ENCODE measurements around the gene SMG6.
A peak's percentile ranks its signal among the peaks of the same experiment; 100 is the strongest.
"Not testable (repeated sequence)": the region's sequence is repeated elsewhere in the genome, so short reads cannot be mapped to it uniquely, and the experiment has no call there.

SMG6 gene

GRCh38 chr17:2174468-2175293 is 128.9 kb downstream of the SMG6 start:
- no peak for TF ChIP-seq CTCF (IDR thresholded peaks at IDR 0.05; ENCODE audit: control extremely low read depth, extremely low read depth, low read depth, missing control alignments)
- DNase-seq (ENCODE audit: extremely low spot score): no peak
- ChIA-PET CTCF (no interaction called here), POLR2A (no interaction called here)

GRCh38 chr17:2174014-2174413 is 129.6 kb downstream of the SMG6 start:
- ChIA-PET POLR2A (no interaction called here), CTCF (no interaction called here)
- no peak for TF ChIP-seq CTCF (IDR thresholded peaks at IDR 0.05; ENCODE audit: control extremely low read depth, extremely low read depth, low read depth, missing control alignments)
- DNase-seq (ENCODE audit: extremely low spot score): no peak

DNA sequence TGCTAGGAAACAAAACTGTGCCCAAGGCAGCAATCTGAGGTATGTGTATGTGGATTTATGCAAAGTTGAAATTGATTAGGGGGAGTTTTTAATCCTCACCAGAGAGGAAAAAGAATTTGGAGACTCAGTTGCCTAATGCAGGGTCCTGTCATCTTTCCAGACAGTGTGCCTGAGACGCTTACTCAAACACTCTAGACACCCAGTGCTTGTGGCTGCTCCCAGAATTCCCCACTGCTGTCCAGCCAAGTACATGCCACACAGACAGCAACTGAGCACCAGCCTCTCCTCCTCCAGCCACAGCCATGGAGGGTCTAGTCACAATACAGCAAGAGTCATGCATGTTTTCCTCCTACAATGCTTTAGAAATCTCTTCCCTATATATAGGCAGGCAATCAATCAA is 130.6 kb downstream of the SMG6 start:
- ChIA-PET CTCF (interaction anchor here (1.0 kb wide), 1 partner anchor 50 kb away, joined by 3 read pairs; no protein-coding TSS in a partner anchor), POLR2A (no interaction called here)
- TF ChIP-seq CTCF (IDR thresholded peaks at IDR 0.05; ENCODE audit: control extremely low read depth, extremely low read depth, low read depth, missing control alignments): no peak
- no peak for DNase-seq (ENCODE audit: extremely low spot score)

DNA sequence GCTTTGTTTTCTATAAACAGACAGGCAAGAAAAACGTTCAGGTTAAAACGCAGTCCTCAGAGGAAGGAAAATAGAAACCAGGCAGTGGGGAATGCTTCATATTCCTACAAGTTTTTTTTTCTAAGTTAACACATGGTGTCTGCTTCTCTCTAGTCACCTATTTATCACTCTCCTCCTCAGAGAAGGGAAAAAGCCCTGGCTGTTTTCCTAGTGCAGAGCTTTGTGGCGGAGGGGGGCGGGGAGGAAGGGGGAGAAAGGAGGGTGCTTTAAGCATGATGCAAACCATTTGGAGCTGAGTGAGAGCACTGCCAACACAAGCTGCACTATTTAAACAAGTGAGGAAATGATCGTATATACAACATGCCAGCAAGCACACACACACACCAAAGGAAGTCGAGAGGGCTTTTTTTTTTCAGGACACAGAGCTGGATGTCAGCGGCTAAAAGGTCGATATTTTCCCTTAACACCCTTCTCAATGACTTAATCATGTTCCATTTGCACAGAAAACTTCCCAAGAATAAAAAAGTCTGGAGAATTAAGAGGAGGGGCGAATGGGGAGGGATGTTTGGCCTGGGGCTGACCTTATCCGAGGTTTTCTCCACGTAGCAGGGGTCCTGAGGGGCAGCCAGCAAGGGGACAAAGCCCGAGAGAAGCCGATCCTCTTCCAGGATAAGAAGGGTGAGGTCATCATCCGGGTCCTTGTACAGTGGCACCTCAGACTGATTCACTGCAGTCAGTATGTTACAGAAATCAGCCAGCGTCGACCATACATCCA is 131.3 kb downstream of the SMG6 start:
- POLR2A ChIA-PET: no interaction called here
- TF ChIP-seq CTCF (IDR thresholded peaks at IDR 0.05; ENCODE audit: control extremely low read depth, extremely low read depth, low read depth, missing control alignments): no peak
- CTCF ChIA-PET: interaction anchor here (1.0 kb wide), 1 partner anchor 51 kb away, joined by 3 read pairs; no protein-coding TSS in a partner anchor
- no peak for DNase-seq (ENCODE audit: extremely low spot score)

DNA sequence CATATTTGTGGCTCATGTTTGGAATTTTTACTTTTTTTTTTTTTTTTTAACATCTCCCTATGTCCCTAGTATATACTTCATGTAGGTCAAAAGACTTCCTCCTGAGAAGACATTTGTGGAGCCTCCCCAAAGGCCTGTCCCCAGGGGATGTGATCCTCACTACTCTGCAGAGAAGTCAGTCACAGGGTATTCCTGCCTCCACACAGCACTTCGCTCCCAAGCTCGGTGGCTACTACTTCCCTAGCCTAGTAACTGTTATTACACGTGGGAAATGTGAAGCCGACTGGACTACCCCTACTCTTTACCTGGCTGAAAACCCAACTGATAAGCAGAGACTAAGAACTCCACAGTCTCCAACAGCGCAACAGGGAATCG is 131.9 kb downstream of the SMG6 start:
- no peak for DNase-seq (ENCODE audit: extremely low spot score)
- CTCF ChIA-PET: interaction anchor here (1.0 kb wide), 1 partner anchor 51 kb away, joined by 3 read pairs; no protein-coding TSS in a partner anchor
- no peak for TF ChIP-seq CTCF (IDR thresholded peaks at IDR 0.05; ENCODE audit: control extremely low read depth, extremely low read depth, low read depth, missing control alignments)
- POLR2A ChIA-PET: no interaction called here

- ChIA-PET POLR2A (no interaction called here), CTCF (interaction anchor here (0.8 to 1.9 kb wide), 10 partner anchors 9 to 113 kb away, joined by 3 to 10 read pairs (median 3); no protein-coding TSS in a partner anchor)
- peak; percentile 64 for DNase-seq (ENCODE audit: extremely low spot score)
- peak; percentile 41 for TF ChIP-seq CTCF (IDR thresholded peaks at IDR 0.05; ENCODE audit: control extremely low read depth, extremely low read depth, low read depth, missing control alignments)
Measured at GRCh38 chr17:2170023-2170422, 133.6 kb downstream of the SMG6 start.

- CTCF ChIA-PET: interaction anchor here (0.8 to 2.5 kb wide), 9 partner anchors 8 to 117 kb away, joined by 3 to 6 read pairs (median 4); partner anchors contain the start of gene HIC1
- POLR2A ChIA-PET: interaction anchor here (0.6 kb wide), 1 partner anchor 58 kb away, joined by 3 read pairs; no protein-coding TSS in a partner anchor
- DNase-seq (ENCODE audit: extremely low spot score): not testable (repeated sequence)
Measured at GRCh38 chr17:2165723-2166122, 137.9 kb downstream of the SMG6 start.

Data from GM10248 (cell line).